K562 (cell line): ENCODE measurements around the gene GOLGA2. TPM values are rescaled to one million over a fixed set of nuclear protein-coding genes. Genes with fewer than 3 reads are reported as not detected.

Experiments
- ASH1L ChIP-seq: fragments of 450-650 bp; IDR thresholded peaks from 2 replicates; pipeline ENCODE4 v1.6.1; 2018; ENCODE audit warnings: borderline replicate concordance, mild to moderate bottlenecking, low read depth; ENCODE audit not compliant: partially characterized antibody
- DIDO1 ChIP-seq: fragments of 450-650 bp; IDR thresholded peaks from 2 replicates; pipeline ENCODE4 v1.6.1; 2016; ENCODE audit warnings: low read depth, missing biosample characterization, missing genetic modification characterization
- ETV5 ChIP-seq: sonication (generic); formaldehyde crosslinking; IDR thresholded peaks from 2 replicates; pipeline ENCODE4 v1.4.0; 2020; ENCODE audit warnings: low read depth, mild to moderate bottlenecking, missing genetic modification reagents
- KDM1A ChIP-seq, 2 experiments: fragments of 450-650 bp; IDR thresholded peaks; 2 replicates each; pipeline ENCODE4 v1.6.1; 2016; ENCODE audit warnings: mild to moderate bottlenecking in 2 of 2
- LEF1 ChIP-seq: fragments of 450-650 bp; IDR thresholded peaks from 2 replicates; pipeline ENCODE4 v1.6.1; 2016; ENCODE audit warnings: mild to moderate bottlenecking
- MAZ ChIP-seq, 2 experiments: fragments of 450-650 bp in 1 of 2; sonication (generic) in 1 of 2; formaldehyde crosslinking; IDR thresholded peaks in 1 of 2; conservative IDR thresholded peaks in 1 of 2; 2 replicates each; pipeline versions ENCODE4 v1.4.0 to v1.5.0; 2020; ENCODE audit warnings: mild to moderate bottlenecking in 1 of 2, missing genetic modification reagents in 1 of 2
- NCOA2 ChIP-seq, 2 experiments: fragments of 450-650 bp; IDR thresholded peaks; 2 replicates each; pipeline ENCODE4 v1.6.1; 2018; ENCODE audit warnings: mild to moderate bottlenecking in 2 of 2, moderate library complexity in 1 of 2; ENCODE audit not compliant: partially characterized antibody in 2 of 2
- PHF8 ChIP-seq: fragments of 200-600 bp; sonication (generic); IDR thresholded peaks from 2 replicates; pipeline ENCODE4 v1.6.1; 2012; ENCODE audit warnings: mixed run types, mild to moderate bottlenecking, inconsistent platforms, low read length, moderate library complexity, borderline replicate concordance
- RBM22 ChIP-seq: fragments of 200-400 bp; formaldehyde crosslinking; IDR thresholded peaks from 2 replicates; pipeline ENCODE4 v1.6.1; 2018; ENCODE audit warnings: low read length, low read depth; ENCODE audit not compliant: poor library complexity, severe bottlenecking
- TRIM24 ChIP-seq, 2 experiments: fragments of 450-650 bp; IDR thresholded peaks; 2 replicates each; pipeline ENCODE4 v1.6.1; 2016
- ZKSCAN3 ChIP-seq: fragments of 250-450 bp; sonication (Bioruptor Pico); IDR thresholded peaks from 2 replicates; pipeline ENCODE4 v1.4.0; 2020
- ZNF239 ChIP-seq: fragments of 250-450 bp; sonication (Bioruptor Pico); IDR thresholded peaks from 2 replicates; pipeline ENCODE4 v1.4.0; 2020; ENCODE audit warnings: mild to moderate bottlenecking
- ZNF644 ChIP-seq: fragments of 200-800 bp; sonication (Bioruptor generic); IDR thresholded peaks from 2 replicates; pipeline ENCODE4 v1.6.1; 2016; ENCODE audit warnings: low read depth, missing genetic modification characterization, missing compliant biosample characterization
- ZNF668 ChIP-seq: fragments of 250-450 bp; sonication (Bioruptor Pico); IDR thresholded peaks from 2 replicates; pipeline ENCODE4 v1.8.0; 2022; ENCODE audit warnings: mild to moderate bottlenecking, inconsistent platforms
- polyA plus RNA-seq, 8 experiments: library from polyadenylated mRNA; depleted of rRNA in 4 of 8; stranded (reverse) in 5 of 8; unstranded in 3 of 8; fragments of >200 nt; fragmentation: Nextera tagmentation in 2 of 8; fragmentation: Illumina TruSeq in 1 of 8; extraction: Ambion mirVana in 2 of 8; extraction: Trizol in 1 of 8; gene quantifications; 2 replicates each; pipeline versions ENCODE4 v1.2.1 to v1.2.3, GENCODE V29; 2011 to 2014; ENCODE audit warnings: inconsistent platforms in 1 of 8, missing spikeins in 1 of 8
- total RNA-seq, 7 experiments: library from RNA; depleted of rRNA in 6 of 7; stranded (reverse); fragments of >200 nt in 6 of 7; fragmentation: Illumina TruSeq in 2 of 7; extraction: Trizol in 2 of 7; gene quantifications; 2 replicates each; pipeline versions ENCODE4 v1.2.1 to v1.2.3, GENCODE V29; 2011 to 2021; ENCODE audit warnings: low replicate concordance in 1 of 7
- TF ChIP-seq, protein P1 (sequence below), 2 experiments: IDR thresholded peaks; 2 replicates each; pipeline ENCODE4 v1.6.1; 2011; ENCODE audit warnings: borderline replicate concordance in 1 of 2, control low read depth in 1 of 2, low read depth in 1 of 2, low read length in 1 of 2, mild to moderate bottlenecking in 1 of 2, mixed read lengths in 1 of 2, moderate library complexity in 1 of 2; ENCODE audit not compliant: insufficient read depth in 1 of 2, insufficient read length in 1 of 2, poor library complexity in 1 of 2, severe bottlenecking in 1 of 2; ENCODE audit errors: extremely low read depth in 1 of 2
- TF ChIP-seq, protein P2 (sequence below): sonication (generic); formaldehyde crosslinking; IDR thresholded peaks from 2 replicates; pipeline ENCODE4 v1.8.1; 2023; ENCODE audit warnings: mild to moderate bottlenecking, missing genetic modification reagents
- TF ChIP-seq, protein P3 (sequence below): sonication (generic); formaldehyde crosslinking; IDR thresholded peaks from 2 replicates; pipeline ENCODE4 v1.8.0; 2022; ENCODE audit warnings: mild to moderate bottlenecking, missing genetic modification reagents, borderline replicate concordance
- TF ChIP-seq, protein P4 (sequence below), 2 experiments: fragments of 450-650 bp in 1 of 2; sonication (generic) in 1 of 2; formaldehyde crosslinking; conservative IDR thresholded peaks; 2 replicates each; pipeline versions ENCODE4 v1.4.0 to v1.8.1; 2020 to 2022; ENCODE audit warnings: mild to moderate bottlenecking in 1 of 2, missing genetic modification reagents in 1 of 2
- TF ChIP-seq, protein P5 (sequence below), 2 experiments: fragments of 450-650 bp; IDR thresholded peaks; 2 replicates each; pipeline ENCODE4 v1.6.1; 2016

Gene GOLGA2
- total and polyA plus RNA-seq, 9 of the 15 experiments (the other 6 are each of a cell fraction or from before 2014, with no cell fraction given): 15.7 to 138 (median 76.0) TPM

DNA sequence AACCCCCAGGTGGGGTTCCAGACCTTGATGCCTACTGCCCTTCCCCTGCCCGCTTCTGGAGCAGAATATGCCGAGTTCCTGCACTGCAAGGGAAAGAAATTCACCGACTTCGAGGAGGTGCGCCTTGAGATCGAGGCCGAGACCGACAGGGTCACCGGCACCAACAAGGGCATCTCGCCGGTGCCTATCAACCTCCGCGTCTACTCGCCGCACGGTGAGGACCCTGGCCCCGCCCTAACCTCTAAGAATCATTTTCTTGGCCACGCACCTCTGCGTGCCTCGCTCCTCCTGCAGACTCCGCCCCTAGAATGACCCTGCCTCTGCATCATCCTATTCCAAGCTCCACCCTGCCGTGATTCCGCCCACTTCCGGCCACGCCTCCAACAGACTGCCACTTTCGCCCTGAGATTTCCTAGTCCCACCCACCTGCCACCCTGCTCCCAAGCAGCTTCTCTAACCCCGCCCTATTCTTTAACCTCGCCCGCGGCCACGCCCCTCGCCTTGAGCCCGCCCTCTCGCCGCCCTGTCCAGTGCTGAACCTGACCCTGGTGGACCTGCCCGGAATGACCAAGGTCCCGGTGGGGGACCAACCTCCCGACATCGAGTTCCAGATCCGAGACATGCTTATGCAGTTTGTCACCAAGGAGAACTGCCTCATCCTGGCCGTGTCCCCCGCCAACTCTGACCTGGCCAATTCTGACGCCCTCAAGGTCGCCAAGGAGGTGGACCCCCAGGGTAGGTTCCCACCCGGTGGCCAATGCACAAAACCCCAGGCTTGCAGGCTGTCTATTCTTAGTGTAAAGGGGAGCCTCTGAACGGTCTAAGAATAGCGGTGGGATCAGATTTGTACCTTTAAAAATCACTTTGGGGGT is 57.1 kb downstream of the GOLGA2 start (continued):
- TF ChIP-seq, protein P1, sequence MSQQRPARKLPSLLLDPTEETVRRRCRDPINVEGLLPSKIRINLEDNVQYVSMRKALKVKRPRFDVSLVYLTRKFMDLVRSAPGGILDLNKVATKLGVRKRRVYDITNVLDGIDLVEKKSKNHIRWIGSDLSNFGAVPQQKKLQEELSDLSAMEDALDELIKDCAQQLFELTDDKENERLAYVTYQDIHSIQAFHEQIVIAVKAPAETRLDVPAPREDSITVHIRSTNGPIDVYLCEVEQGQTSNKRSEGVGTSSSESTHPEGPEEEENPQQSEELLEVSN (IDR thresholded peaks at IDR 0.05; ENCODE audit: borderline replicate concordance in 1 of 2, extremely low read depth in 1 of 2, insufficient read depth in 1 of 2, insufficient read length in 1 of 2, low read depth in 1 of 2, low read length in 1 of 2, poor library complexity in 1 of 2, severe bottlenecking in 1 of 2): peak; percentile 55 to 70
- TF ChIP-seq RBM22 (no peak), DIDO1 (tag) (no peak), PHF8 (peak; percentile 61; the same call in 1 of the 2 replicates), LEF1 (no peak), KDM1A (IDR thresholded peaks at IDR 0.05) (no peak), MAZ (CRISPR knock-in tag; conservative IDR thresholded peaks at IDR 0.05 in 1 of 2, IDR thresholded peaks at IDR 0.05 in 1 of 2) (peak in 1 of 2 experiments; percentile 54; a peak in 2 of 4 replicates), ASH1L (no peak), ZNF644 (tag) (no peak), ZNF668 (CRISPR knock-in tag) (peak; percentile 41; the same call in 1 of the 2 replicates), TRIM24 (IDR thresholded peaks at IDR 0.05) (no peak), NCOA2 (IDR thresholded peaks at IDR 0.05; ENCODE audit: partially characterized antibody in 2 of 2) (no peak), ZNF239 (no peak), ZKSCAN3 (no peak), ETV5 (CRISPR knock-in tag) (no peak)
- TF ChIP-seq, protein P2, sequence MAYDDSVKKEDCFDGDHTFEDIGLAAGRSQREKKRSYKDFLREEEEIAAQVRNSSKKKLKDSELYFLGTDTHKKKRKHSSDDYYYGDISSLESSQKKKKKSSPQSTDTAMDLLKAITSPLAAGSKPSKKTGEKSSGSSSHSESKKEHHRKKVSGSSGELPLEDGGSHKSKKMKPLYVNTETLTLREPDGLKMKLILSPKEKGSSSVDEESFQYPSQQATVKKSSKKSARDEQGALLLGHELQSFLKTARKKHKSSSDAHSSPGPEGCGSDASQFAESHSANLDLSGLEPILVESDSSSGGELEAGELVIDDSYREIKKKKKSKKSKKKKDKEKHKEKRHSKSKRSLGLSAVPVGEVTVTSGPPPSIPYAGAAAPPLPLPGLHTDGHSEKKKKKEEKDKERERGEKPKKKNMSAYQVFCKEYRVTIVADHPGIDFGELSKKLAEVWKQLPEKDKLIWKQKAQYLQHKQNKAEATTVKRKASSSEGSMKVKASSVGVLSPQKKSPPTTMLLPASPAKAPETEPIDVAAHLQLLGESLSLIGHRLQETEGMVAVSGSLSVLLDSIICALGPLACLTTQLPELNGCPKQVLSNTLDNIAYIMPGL (CRISPR knock-in tag): peak; percentile 94
- TF ChIP-seq, protein P3, sequence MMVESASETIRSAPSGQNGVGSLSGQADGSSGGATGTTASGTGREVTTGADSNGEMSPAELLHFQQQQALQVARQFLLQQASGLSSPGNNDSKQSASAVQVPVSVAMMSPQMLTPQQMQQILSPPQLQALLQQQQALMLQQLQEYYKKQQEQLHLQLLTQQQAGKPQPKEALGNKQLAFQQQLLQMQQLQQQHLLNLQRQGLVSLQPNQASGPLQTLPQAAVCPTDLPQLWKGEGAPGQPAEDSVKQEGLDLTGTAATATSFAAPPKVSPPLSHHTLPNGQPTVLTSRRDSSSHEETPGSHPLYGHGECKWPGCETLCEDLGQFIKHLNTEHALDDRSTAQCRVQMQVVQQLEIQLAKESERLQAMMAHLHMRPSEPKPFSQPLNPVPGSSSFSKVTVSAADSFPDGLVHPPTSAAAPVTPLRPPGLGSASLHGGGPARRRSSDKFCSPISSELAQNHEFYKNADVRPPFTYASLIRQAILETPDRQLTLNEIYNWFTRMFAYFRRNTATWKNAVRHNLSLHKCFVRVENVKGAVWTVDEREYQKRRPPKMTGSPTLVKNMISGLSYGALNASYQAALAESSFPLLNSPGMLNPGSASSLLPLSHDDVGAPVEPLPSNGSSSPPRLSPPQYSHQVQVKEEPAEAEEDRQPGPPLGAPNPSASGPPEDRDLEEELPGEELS (CRISPR knock-in tag): no peak
- TF ChIP-seq, protein P4, sequence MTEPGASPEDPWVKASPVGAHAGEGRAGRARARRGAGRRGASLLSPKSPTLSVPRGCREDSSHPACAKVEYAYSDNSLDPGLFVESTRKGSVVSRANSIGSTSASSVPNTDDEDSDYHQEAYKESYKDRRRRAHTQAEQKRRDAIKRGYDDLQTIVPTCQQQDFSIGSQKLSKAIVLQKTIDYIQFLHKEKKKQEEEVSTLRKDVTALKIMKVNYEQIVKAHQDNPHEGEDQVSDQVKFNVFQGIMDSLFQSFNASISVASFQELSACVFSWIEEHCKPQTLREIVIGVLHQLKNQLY (CRISPR knock-in tag; conservative IDR thresholded peaks at IDR 0.05): peak in 1 of 2 experiments; percentile 89; a peak in 1 of 4 replicates
- TF ChIP-seq, protein P5, sequence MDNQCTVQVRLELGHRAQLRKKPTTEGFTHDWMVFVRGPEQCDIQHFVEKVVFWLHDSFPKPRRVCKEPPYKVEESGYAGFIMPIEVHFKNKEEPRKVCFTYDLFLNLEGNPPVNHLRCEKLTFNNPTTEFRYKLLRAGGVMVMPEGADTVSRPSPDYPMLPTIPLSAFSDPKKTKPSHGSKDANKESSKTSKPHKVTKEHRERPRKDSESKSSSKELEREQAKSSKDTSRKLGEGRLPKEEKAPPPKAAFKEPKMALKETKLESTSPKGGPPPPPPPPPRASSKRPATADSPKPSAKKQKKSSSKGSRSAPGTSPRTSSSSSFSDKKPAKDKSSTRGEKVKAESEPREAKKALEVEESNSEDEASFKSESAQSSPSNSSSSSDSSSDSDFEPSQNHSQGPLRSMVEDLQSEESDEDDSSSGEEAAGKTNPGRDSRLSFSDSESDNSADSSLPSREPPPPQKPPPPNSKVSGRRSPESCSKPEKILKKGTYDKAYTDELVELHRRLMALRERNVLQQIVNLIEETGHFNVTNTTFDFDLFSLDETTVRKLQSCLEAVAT (IDR thresholded peaks at IDR 0.05): no peak
